GM23248 (cell line): ENCODE measurements around the gene PXK. TPM values are rescaled to one million over a fixed set of nuclear protein-coding genes. Genes with fewer than 3 reads are reported as not detected.

ENCODE experiments used
- DNase-seq: peaks from one replicate; pipeline ENCODE4 v3.0.0-alpha.2; 2015
- H2AFZ ChIP-seq: fragments of 200-600 bp; sonication (generic); 2 replicates; pipeline ENCODE4 v1.6.1; 2016; ENCODE audit warnings: antibody characterized with exemption
- H3F3A ChIP-seq: fragments of 200-600 bp; sonication (generic); 2 replicates; pipeline ENCODE4 v1.6.1; 2016; ENCODE audit warnings: mild to moderate bottlenecking, antibody characterized with exemption, mixed run types; ENCODE audit not compliant: insufficient read depth
- H3K27ac ChIP-seq: fragments of 200-600 bp; sonication (generic); 2 replicates; pipeline ENCODE4 v1.5.1; 2016; ENCODE audit warnings: mild to moderate bottlenecking
- H3K27me3 ChIP-seq: fragments of 200-600 bp; sonication (generic); replicated peaks from 2 replicates; pipeline ENCODE4 v1.6.1; 2016; ENCODE audit warnings: mild to moderate bottlenecking; ENCODE audit not compliant: insufficient read depth
- H3K36me3 ChIP-seq: fragments of 200-600 bp; sonication (generic); 2 replicates; pipeline ENCODE4 v1.6.1; 2016; ENCODE audit warnings: low read depth, mild to moderate bottlenecking
- H3K4me1 ChIP-seq: fragments of 200-600 bp; sonication (generic); 2 replicates; pipeline ENCODE4 v1.6.1; 2016; ENCODE audit warnings: mild to moderate bottlenecking; ENCODE audit not compliant: insufficient read depth
- H3K4me2 ChIP-seq: fragments of 200-600 bp; sonication (generic); one replicate; pipeline ENCODE4 v1.6.1; 2016; ENCODE audit warnings: mild to moderate bottlenecking; ENCODE audit not compliant: unreplicated experiment
- H3K4me3 ChIP-seq: fragments of 200-600 bp; sonication (generic); 2 replicates; pipeline ENCODE4 v1.5.1; 2016; ENCODE audit warnings: mild to moderate bottlenecking
- H3K79me2 ChIP-seq: fragments of 200-600 bp; sonication (generic); 2 replicates; pipeline ENCODE4 v1.6.1; 2016; ENCODE audit warnings: mild to moderate bottlenecking; ENCODE audit not compliant: insufficient read depth
- H3K9ac ChIP-seq: fragments of 200-600 bp; sonication (generic); 2 replicates; pipeline ENCODE4 v1.6.1; 2016; ENCODE audit warnings: mild to moderate bottlenecking
- H3K9me2 ChIP-seq: fragments of 200-600 bp; sonication (generic); 2 replicates; pipeline ENCODE4 v1.6.1; 2016; ENCODE audit warnings: mixed run types, mild to moderate bottlenecking, moderate library complexity; ENCODE audit not compliant: insufficient read depth
- H3K9me3 ChIP-seq: fragments of 200-600 bp; sonication (generic); one replicate; pipeline ENCODE4 v1.6.1; 2017; ENCODE audit warnings: low read depth
- H4K20me1 ChIP-seq: fragments of 200-600 bp; sonication (generic); 2 replicates; pipeline ENCODE4 v1.6.0; 2016; ENCODE audit not compliant: insufficient read depth
- EZH2 ChIP-seq: fragments of 200-600 bp; sonication (generic); IDR thresholded peaks from 2 replicates; pipeline ENCODE4 v1.6.1; 2018; ENCODE audit warnings: antibody characterized with exemption, mild to moderate bottlenecking; ENCODE audit not compliant: insufficient read depth, poor library complexity, severe bottlenecking
- EZH2phosphoT487 ChIP-seq: fragments of 200-600 bp; sonication (generic); IDR thresholded peaks from 2 replicates; pipeline ENCODE4 v1.6.1; 2018; ENCODE audit warnings: antibody characterized with exemption, moderate library complexity, mild to moderate bottlenecking, low read depth; ENCODE audit not compliant: insufficient read depth
- WGBS, 2 experiments: methylation state at CpG; one replicate each; pipeline ENCODE4 v1.1.6; 2015 to 2017; ENCODE audit warnings: low lambda C conversion rate in 2 of 2, low coverage in 1 of 2; ENCODE audit errors: missing lambda C conversion rate in 2 of 2; 5-methylcytosine and 5-hydroxymethylcytosine counted together
- in situ Hi-C: fragments of 300-500 bp; cut with MboI; formaldehyde crosslinking; loops from 2 replicates; pipeline ENCODE4 v1.15.0; 2020
- polyA plus RNA-seq: library from polyadenylated mRNA; unstranded; fragments of >200 nt; fragmentation: Nextera tagmentation; extraction: Ambion mirVana; gene quantifications from 2 replicates; pipeline ENCODE4 v1.2.1, GENCODE V29; 2016
- total RNA-seq: library from RNA; depleted of rRNA; stranded (reverse); fragments of >200 nt; shearing (Covaris generic); gene quantifications from 2 replicates; pipeline ENCODE4 v1.2.3, GENCODE V29; 2014

The PXK gene
- total and polyA plus RNA-seq, 2 experiments from 2014 or later, result 33.8 to 45.1 TPM

GRCh38 chr3:58404396-58404795 lies 71.7 kb downstream of the PXK start:
- Histone ChIP-seq H4K20me1 (no peaks in the 10 kb centered on the region), H3F3A (peaks cover 20% of the 10 kb centered on the region), H3K79me2 (no peaks in the 10 kb centered on the region), H2AFZ (no peak overlapping the region), H3K36me3 (peaks cover 29% of the 10 kb centered on the region; the same call in 1 of the 2 replicates), H3K9me2 (no peaks in the 10 kb centered on the region), H3K27me3 (no peaks in the 10 kb centered on the region), H3K4me2 (no peak overlapping the region), H3K9ac (no peak overlapping the region; the same call in 1 of the 2 replicates), H3K4me3 (no peak overlapping the region), H3K9me3 (no peaks in the 10 kb centered on the region), H3K4me1 (peaks cover 14% of the 10 kb centered on the region), H3K27ac (peak overlapping the region; percentile 41)
- WGBS, 2 experiments, result 18 to 24% methylated on average over 4 of the region's 4 CpGs
- in situ Hi-C loops, result no loop called here
- peak; percentile 91 for DNase-seq
- TF ChIP-seq EZH2, result no peak
- no peak for TF ChIP-seq EZH2phosphoT487

DNA sequence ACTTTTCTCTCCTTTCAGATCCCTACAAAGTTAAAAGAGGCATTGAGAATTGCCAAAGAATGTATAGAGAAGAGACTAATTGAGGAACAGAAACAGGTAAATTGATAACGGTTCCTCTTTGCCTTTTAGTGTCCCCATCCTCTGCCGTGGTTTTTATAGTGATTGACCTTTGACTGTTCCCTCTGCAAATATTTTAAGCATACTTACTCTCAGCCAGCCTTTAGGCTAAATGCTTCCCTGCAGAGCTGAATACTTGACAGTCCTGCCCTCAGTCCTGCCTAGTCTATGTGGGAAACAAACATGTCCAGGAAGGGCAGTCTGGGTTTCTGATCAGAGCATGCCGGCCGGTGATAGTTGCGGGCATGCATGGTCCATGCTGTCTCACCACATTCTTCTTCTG lies 76.2 kb downstream of the PXK start:
- no peaks in the 10 kb centered on the region for H3K9me3 ChIP-seq
- no peaks in the 10 kb centered on the region for H3K9me2 ChIP-seq
- in situ Hi-C loops, result loop anchor here (5.0 kb wide), 1 partner anchor 82 kb away; no protein-coding TSS in a partner anchor
- 86 to 88% methylated on average over 5 of the region's 5 CpGs for WGBS, 2 experiments
- H3K79me2 ChIP-seq, result no peaks in the 10 kb centered on the region
- H4K20me1 ChIP-seq, result no peaks in the 10 kb centered on the region
- H3K4me2 ChIP-seq, result no peak overlapping the region
- TF ChIP-seq EZH2 (no peak), EZH2phosphoT487 (no peak)
- no peak overlapping the region for H3K27ac ChIP-seq
- no peak overlapping the region for H3K9ac ChIP-seq
- peaks cover 11% of the 10 kb centered on the region for H3F3A ChIP-seq
- H2AFZ ChIP-seq, result no peak overlapping the region
- H3K36me3 ChIP-seq, result peaks cover 31% of the 10 kb centered on the region; the same call in 1 of the 2 replicates
- H3K4me1 ChIP-seq, result peaks cover 10% of the 10 kb centered on the region
- H3K27me3 ChIP-seq, result no peaks in the 10 kb centered on the region
- DNase-seq, result no peak
- no peak overlapping the region for H3K4me3 ChIP-seq

DNA sequence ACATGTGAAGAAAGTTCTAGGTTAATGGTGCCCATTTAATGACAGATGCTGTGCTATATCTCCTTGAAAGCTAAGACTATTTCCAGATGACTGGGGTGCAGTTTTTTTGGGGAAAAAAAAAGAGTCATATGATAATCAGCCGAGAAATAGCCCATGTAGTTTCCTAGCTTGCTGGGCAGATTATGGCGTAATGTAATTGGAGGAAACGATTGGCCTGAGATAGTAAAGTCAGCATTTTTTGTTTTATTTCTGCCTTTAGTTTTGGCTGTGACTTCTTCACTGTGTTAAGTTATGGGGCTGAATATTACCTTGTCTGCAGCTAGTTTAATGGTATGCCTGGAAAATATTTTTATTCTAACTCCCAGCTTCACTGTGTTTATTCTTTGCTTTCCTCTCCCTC lies 77.0 kb downstream of the PXK start:
- WGBS, 2 experiments, result 76 to 80% methylated on average over 3 of the region's 3 CpGs

GRCh38 chr3:58411036-58411435 lies 78.3 kb downstream of the PXK start:
- 0 out of 2 replicates have a peak, but pooled peaks cover 3% of the 10 kb centered on the region for H3K4me1 ChIP-seq
- no peaks in the 10 kb centered on the region for H3K9me2 ChIP-seq
- H3K9me3 ChIP-seq, result no peaks in the 10 kb centered on the region
- H3K27ac ChIP-seq, result no peak overlapping the region
- no peak overlapping the region for H2AFZ ChIP-seq
- TF ChIP-seq EZH2phosphoT487, result no peak
- TF ChIP-seq EZH2, result no peak
- H4K20me1 ChIP-seq, result no peaks in the 10 kb centered on the region
- no peak overlapping the region for H3K9ac ChIP-seq
- in situ Hi-C loops, result no loop called here
- no peaks in the 10 kb centered on the region for H3K79me2 ChIP-seq
- 88 to 99% methylated on average over 3 of the region's 3 CpGs for WGBS, 2 experiments
- H3F3A ChIP-seq, result no peaks in the 10 kb centered on the region
- no peak overlapping the region for H3K4me3 ChIP-seq
- peaks cover 31% of the 10 kb centered on the region; the same call in 1 of the 2 replicates for H3K36me3 ChIP-seq
- H3K4me2 ChIP-seq, result no peak overlapping the region
- no peaks in the 10 kb centered on the region for H3K27me3 ChIP-seq
- DNase-seq, result peak; percentile 41

More for the DNA sequence above, 77.0 kb downstream of the PXK start:
- no peaks in the 10 kb centered on the region for H3K79me2 ChIP-seq
- no peak overlapping the region for H3K4me3 ChIP-seq
- no peak overlapping the region for H2AFZ ChIP-seq
- no peaks in the 10 kb centered on the region for H3K9me3 ChIP-seq
- DNase-seq, result no peak
- in situ Hi-C loops, result loop anchor here (5.0 kb wide), 1 partner anchor 82 kb away; no protein-coding TSS in a partner anchor
- no peaks in the 10 kb centered on the region for H4K20me1 ChIP-seq
- peaks cover 5% of the 10 kb centered on the region; the same call in 1 of the 2 replicates for H3K4me1 ChIP-seq
- peaks cover 31% of the 10 kb centered on the region; the same call in 1 of the 2 replicates for H3K36me3 ChIP-seq
- H3K27ac ChIP-seq, result no peak overlapping the region
- no peaks in the 10 kb centered on the region for H3K9me2 ChIP-seq
- no peak overlapping the region for H3K4me2 ChIP-seq
- H3K27me3 ChIP-seq, result no peaks in the 10 kb centered on the region
- H3K9ac ChIP-seq, result no peak overlapping the region
- TF ChIP-seq EZH2, result no peak
- no peak for TF ChIP-seq EZH2phosphoT487
- H3F3A ChIP-seq, result peaks cover 4% of the 10 kb centered on the region
